ENCODE measurements around the gene ZNF681. TPM values are rescaled to one million over a fixed set of nuclear protein-coding genes. Genes with fewer than 3 reads are reported as not detected.

Gene ZNF681
- total RNA-seq, 1 donor from 2014 or later = 9.4 TPM

GRCh38 chr19:23774106-23774505 lies 15.4 kb upstream of the ZNF681 start:
- H3K4me3 Mint-ChIP-seq = no peak overlapping the region
- no peaks in the 10 kb centered on the region for H3K27me3 Mint-ChIP-seq (ENCODE audit: low read depth)
- H3K27ac Mint-ChIP-seq (ENCODE audit: unreplicated experiment) = no peak overlapping the region
- no peak for TF ChIP-seq CTCF (conservative IDR thresholded peaks at IDR 0.05)
- peaks cover 8% of the 10 kb centered on the region for H3K4me1 Mint-ChIP-seq
- peaks cover 5% of the 10 kb centered on the region for H3K9me3 Mint-ChIP-seq
- no peak for DNase-seq (ENCODE audit: low read depth, low spot score)
- H3K36me3 Mint-ChIP-seq (ENCODE audit: low read depth) = peaks cover 58% of the 10 kb centered on the region

- Mint-ChIP-seq H3K36me3 (ENCODE audit: low read depth) (peaks cover 53% of the 10 kb centered on the region), H3K27ac (ENCODE audit: unreplicated experiment) (no peak overlapping the region), H3K4me1 (peaks cover 8% of the 10 kb centered on the region), H3K27me3 (ENCODE audit: low read depth) (no peaks in the 10 kb centered on the region), H3K9me3 (no peaks in the 10 kb centered on the region), H3K4me3 (no peak overlapping the region)
- TF ChIP-seq CTCF (conservative IDR thresholded peaks at IDR 0.05) = no peak
- no peak for DNase-seq (ENCODE audit: low read depth, low spot score)
Measured at GRCh38 chr19:23772675-23773063, 14.0 kb upstream of the ZNF681 start.

DNA sequence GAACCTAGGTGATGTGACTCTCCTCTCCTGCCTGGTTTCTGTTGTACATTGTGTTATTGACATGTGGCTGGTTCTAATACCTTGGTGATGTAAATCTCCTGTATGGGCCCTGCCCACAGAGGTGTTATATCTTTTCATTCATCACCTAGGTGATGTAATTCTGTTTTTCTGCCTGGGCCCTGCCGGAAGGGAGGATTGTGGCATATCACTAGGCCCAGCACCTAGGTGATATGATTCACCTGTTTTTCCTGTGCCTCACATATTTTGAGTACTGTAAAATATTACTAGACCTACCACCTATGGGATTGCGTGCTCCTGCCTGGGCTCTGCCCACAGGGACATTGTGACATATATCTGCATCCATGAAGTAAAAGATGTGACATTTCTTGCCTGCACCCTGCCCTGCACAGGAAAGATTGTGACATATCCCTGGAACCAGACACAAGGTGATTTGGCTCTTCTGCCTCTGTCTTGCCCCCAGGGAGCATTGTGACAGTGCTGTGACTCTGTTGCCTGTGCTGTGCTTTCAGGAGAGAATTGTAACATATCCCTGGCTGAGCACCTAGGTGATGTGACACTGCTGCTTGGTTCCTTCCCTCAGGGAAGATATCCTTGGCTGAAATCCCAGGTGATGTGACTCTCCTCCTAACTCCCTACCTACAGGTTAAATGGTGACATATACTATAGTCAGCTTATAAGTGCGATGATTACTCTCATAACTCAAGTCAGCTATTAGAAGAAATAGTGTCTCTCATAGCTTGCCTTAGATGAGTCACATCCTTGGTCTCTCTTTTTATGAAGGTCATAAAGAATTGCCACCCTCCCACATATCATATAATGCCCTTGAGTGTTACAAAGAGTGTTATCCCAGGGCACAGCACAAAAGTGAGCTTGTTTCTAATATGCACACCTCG lies 13.3 kb upstream of the ZNF681 start:
- DNase-seq (ENCODE audit: low read depth, low spot score) = no peak
- no peaks in the 10 kb centered on the region for H3K9me3 Mint-ChIP-seq
- TF ChIP-seq CTCF (conservative IDR thresholded peaks at IDR 0.05) = no peak
- H3K4me3 Mint-ChIP-seq = no peak overlapping the region
- peaks cover 49% of the 10 kb centered on the region for H3K36me3 Mint-ChIP-seq (ENCODE audit: low read depth)
- no peaks in the 10 kb centered on the region for H3K27me3 Mint-ChIP-seq (ENCODE audit: low read depth)
- H3K27ac Mint-ChIP-seq (ENCODE audit: unreplicated experiment) = no peak overlapping the region
- peaks cover 8% of the 10 kb centered on the region for H3K4me1 Mint-ChIP-seq

DNA sequence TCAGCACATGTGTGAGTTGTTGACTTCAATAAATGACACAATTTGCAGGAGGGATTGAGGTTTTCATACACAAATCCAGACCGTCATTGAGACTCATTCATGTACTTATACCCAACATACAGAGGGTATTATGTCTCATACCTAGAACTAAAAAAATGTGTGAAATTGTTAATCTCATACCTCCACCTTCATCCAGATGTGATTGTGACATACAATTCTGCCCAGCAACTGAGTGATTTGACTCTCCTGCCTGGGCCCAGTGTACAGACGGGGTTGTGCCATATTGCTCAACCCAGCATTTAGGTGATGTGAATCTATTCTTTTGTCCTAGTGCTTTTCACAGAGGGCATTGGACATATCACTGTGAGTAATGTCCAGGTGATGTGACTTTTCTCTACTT lies 12.6 kb upstream of the ZNF681 start:
- no peak for DNase-seq (ENCODE audit: low read depth, low spot score)
- H3K4me1 Mint-ChIP-seq = peaks cover 8% of the 10 kb centered on the region
- no peaks in the 10 kb centered on the region for H3K27me3 Mint-ChIP-seq (ENCODE audit: low read depth)
- H3K9me3 Mint-ChIP-seq = no peaks in the 10 kb centered on the region
- TF ChIP-seq CTCF (conservative IDR thresholded peaks at IDR 0.05) = no peak
- no peak overlapping the region for H3K27ac Mint-ChIP-seq (ENCODE audit: unreplicated experiment)
- H3K4me3 Mint-ChIP-seq = no peak overlapping the region
- peaks cover 46% of the 10 kb centered on the region for H3K36me3 Mint-ChIP-seq (ENCODE audit: low read depth)

GRCh38 chr19:23770672-23771250 lies 12.1 kb upstream of the ZNF681 start:
- H3K36me3 Mint-ChIP-seq (ENCODE audit: low read depth) = peaks cover 43% of the 10 kb centered on the region

More at GRCh38 chr19:23770672-23771250, 12.1 kb upstream of the ZNF681 start:
- no peak for DNase-seq (ENCODE audit: low read depth, low spot score)
- TF ChIP-seq CTCF (conservative IDR thresholded peaks at IDR 0.05) = no peak
- H3K27ac Mint-ChIP-seq (ENCODE audit: unreplicated experiment) = no peak overlapping the region
- H3K4me1 Mint-ChIP-seq = peaks cover 10% of the 10 kb centered on the region
- peaks cover 2% of the 10 kb centered on the region for H3K9me3 Mint-ChIP-seq
- H3K4me3 Mint-ChIP-seq = no peak overlapping the region
- no peaks in the 10 kb centered on the region for H3K27me3 Mint-ChIP-seq (ENCODE audit: low read depth)

Data from neural crest cell (in vitro differentiated cells).